Fibroblast of upper back skin (primary cell): ENCODE data around the gene PGBD4.
"Not testable (repeated sequence)": the region's sequence is repeated elsewhere in the genome, so short reads cannot be mapped to it uniquely, and the experiment has no call there.

Experiments
- DNase-seq: peaks from one replicate; pipeline ENCODE4 v3.0.0-alpha.2; 2013

PGBD4 gene

DNA sequence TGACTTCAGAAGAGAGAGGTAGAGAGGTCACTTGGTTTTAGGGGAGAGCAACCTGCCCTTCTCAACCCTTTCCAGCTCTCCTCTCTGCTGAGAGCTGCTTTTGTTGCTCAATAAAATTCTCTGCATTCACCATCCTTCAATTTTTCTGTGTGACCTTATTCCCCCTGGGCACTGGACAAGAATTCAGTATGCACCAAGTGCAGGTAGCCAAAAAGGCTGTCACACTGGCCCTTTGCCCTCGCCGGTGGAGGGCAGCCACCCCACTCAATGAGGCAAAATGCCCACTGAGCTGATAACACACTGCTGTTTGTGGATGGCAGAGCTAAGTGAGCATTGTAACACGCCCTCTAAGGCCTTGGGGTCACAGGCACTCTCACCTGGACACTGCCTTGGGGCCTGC is 12.9 kb downstream of the PGBD4 start:
- DNase-seq = no peak

DNA sequence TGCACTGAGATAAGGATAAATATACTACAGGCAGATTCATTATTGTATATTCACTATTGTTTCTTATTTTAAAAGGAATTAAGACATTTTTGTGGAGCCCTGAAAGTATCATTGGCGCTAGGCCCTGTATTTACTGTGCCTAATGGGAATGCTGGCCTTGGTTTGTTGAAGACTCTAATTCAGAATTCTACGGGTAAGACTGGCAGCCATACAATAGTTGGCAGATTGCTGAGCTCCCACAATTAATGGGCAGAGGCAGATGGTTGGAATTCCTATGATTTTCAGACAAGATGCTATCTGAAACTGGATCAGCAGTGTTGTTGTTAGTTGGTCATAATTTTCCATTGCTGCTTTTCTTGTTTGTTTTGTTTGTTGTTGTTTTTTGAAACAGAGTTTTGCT is 14.7 kb downstream of the PGBD4 start:
- DNase-seq = no peak

DNA sequence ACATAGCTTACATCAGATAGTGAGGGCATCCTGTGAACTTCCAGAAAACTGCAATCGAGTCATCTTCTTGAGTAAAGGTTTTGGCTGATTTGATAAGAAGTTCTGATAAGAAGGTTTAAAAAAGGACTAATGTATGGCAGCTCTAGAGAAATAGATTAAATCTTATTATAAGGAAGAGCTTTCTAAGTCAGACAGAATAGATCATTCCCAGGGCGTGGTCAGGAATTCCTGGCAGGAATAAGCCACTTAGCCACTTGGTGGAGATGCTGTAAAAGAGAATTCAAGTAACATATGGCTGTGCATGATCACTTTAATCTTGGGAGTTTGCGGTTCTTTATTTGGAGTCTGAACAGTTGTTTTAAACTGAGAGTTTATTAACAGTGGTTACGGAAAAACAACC is 17.4 kb downstream of the PGBD4 start:
- peak; percentile 40 for DNase-seq

DNA sequence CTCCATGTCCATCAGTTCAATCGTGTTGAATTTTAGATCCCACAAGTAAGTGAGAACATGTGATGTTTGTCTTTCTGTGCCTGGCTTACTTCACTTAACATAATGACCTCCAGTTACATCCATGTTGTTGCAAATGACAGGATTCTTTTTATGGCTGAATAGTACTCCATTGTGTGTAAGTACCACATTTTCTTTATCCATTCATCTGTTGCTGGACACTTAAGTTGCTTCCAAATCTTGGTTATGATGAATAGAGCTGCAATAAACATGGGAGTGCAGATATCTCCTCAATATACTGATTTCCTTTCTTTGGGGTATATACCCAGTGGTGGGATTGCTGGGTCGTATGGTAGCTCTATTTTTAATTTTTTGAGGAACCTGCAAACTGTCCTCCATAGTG is 18.5 kb downstream of the PGBD4 start:
- DNase-seq = not testable (repeated sequence)

DNA sequence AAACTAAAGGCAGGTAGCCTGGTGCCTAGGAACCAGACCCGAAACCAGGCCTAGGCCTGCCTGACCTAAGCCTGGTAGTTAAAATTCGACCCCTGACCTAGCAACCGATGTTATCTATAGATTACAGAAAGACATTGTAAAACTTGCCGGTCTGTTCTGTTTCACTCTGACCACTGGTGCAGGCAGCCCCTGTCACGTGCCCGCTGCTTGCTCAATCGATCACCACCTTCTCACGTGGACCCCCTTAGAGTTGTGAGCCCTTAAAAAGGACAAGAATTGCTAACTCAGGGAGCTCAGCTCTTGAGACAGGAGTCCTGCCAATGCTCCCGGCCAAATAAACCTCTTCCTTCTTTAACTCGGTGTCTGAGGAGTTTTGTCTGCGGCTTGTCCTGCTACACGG is 19.9 kb downstream of the PGBD4 start:
- not testable (repeated sequence) for DNase-seq

DNA sequence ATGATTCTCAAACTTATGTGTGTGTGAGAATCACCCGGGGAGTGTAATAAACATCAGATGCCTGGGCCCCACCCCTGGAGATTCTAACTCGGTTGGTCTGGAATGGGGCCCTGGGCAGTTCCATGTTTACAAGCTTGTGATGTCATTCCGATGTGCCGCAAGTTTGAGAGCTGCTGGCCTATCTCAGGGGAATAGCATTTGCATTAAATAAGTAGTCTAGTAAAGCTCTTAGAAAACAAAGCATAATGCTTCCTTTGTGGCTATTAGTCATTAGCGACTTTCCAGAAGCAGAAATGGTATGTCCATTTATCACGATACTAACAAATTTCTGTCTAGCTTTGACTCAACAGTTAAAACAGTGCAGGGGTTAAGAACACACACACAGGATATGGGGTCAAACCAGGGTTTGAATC is 20.9 kb downstream of the PGBD4 start:
- DNase-seq = peak; percentile 76

DNA sequence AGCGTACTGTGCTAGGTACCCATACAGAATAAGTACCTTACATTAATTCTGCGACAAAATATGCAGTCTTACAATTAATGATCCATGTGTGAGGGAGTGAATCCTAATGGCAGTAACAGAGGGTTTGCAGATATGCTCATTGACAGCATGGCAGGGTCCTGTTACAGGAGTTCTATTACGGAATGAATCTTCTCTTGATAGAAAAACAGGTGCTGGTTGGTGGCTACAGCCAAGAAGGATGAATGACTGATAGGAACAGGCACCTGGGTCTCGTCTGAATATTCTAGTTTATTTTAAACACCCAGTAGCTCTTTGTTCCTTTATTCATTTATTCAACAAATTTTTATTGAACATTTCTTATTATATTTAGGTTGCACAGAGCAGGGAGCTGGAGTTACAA is 22.8 kb downstream of the PGBD4 start:
- DNase-seq = no peak

DNA sequence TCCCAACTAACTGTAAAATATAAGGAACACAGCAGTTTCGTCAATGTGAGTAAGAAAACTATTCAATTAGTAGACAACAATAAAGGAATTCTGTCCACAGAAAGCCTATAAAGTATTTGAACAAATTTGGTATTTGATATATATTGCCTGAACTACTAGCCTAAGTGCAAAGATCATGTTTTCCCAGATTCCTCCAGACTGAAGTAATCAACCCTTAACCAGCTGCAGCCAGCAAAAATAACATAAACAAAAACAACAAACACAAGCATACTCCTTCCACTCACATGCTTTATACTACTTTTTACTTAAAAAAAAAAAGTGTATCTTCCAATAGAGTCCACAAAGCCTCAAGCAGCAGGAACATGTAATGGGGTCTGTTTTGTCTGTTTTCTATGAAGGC is 24.1 kb downstream of the PGBD4 start:
- DNase-seq = no peak

DNA sequence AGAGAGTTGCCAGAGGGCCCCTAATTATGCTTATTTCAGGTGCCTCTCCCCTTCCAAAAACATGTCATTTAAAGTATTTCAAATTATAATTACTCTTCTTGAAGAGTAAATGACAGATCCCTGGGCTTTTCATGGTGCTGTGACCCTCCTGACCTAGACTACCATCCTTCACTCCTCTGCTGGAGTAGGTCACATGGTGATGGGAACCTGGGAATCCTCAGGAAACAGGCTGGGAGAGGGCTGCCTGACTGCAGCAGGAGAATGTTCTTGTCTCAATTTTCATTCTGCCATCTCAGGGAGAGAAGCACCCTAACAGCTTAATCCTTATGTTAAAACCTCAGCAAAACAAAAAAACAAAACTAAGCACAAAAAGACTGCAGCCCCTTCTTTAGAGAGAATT is 24.6 kb downstream of the PGBD4 start:
- no peak for DNase-seq

DNA sequence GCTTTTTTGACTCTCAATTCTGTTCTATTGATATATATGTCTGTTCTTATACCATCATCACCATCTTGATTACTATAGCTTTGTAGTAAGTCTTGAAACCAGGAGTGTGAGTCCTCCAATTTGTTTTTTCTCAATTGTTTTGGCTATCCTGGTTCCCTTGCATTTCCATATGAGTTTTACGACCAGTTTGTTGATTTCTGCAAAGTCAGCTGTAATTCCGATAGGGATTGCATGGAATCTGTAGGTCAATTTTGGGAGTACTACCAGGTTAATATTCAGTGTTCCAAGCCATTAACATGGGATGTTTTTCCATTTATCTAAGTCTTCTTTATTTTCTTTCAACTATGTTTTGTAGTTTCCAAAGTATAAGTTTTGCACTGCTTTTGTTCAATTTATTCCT is 27.0 kb downstream of the PGBD4 start:
- DNase-seq = no peak

DNA sequence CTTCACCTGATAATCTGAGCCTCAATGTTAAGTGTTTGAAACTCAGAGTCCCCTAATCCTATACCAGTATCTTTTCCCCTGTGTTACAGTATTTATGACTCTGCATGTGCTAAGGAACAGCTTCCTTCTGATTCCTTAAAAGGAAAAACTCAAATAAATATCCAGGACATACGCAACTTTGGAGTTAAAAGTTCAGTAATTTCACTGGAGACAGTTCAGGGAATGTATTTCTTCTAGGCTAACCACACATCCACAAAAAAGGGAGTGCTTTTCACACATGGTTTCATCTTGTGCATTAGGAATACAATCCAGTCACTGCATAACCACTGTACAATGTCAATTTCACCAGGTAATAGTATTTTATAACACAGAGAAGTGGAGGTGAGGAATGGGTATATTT is 31.0 kb downstream of the PGBD4 start:
- no peak for DNase-seq

DNA sequence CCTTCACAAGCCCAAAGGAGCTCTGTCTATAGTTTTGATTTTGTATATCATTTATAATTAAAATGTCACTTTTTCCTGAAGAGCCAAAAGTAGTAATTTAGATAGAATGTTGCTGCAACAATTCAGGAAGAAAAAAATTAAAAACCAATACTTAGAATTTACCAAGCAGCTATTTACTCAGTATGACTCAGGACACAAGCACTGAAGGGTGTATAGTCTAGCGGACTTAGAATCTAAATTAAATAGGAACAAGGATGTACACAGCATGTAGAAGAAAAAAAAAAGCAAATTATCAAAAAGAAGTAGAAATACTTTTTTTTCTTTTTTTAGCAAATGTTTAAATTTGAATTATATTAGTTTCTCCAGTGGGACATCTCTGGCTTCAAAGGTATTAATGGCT is 31.6 kb downstream of the PGBD4 start:
- DNase-seq = no peak

DNA sequence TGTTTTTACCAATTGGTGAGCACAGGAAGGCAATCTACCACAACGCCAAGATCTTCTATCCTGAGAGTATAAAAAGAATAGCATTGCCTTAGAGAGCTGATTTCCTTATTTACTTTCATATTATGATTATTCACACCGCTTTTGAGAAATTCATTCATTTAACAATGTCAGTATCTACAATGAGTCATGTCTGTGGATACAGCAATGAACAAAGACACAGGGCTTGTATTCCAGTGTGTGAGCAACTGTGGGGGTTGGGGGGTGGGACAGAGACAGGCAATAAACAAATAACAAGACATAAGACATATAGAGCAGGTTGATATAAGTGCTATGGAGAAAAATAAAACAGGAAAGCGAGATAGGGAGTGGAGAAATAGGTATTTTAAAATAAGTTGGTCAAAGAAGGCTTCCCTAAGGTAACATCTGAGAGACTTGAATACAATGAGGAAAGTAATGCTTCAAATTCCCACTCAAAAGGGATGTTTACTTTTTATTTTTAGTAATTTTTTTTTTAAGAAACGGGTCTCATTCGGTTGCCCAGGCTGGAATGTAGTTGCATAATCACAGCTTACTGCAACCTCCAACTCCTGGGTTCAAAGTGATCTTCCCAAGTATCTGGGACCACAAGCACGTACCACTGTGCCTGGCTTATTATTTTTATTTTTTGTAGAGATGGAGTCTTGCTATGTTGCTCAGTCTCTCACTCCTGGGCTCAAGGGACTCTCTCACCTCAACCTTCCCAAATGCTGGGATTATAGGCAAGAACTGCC is 45.7 kb downstream of the PGBD4 start:
- no peak for DNase-seq

DNA sequence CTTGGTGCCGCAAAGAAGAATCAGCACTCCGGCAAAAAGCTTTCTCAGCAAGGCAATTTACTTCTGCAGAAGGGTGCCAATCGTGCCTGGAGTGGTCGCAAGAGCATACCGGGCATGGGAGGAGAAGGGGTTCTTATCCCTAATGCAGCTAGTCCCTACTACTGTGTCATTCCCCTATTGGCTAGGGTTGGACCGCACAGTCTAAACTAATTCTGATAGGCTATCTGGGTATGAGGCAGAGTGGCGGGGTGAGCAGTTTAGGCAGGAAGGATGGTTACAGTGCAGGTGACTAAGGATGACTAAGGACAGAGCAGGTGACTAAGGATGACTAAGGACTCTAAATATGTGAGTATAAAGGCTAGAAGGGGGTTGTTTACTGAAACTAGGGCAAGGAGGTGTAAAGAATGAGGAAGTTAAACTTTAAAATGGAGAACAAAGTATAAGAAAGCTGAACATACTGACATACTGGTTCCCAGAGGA is 52.9 kb downstream of the PGBD4 start:
- no peak for DNase-seq

DNA sequence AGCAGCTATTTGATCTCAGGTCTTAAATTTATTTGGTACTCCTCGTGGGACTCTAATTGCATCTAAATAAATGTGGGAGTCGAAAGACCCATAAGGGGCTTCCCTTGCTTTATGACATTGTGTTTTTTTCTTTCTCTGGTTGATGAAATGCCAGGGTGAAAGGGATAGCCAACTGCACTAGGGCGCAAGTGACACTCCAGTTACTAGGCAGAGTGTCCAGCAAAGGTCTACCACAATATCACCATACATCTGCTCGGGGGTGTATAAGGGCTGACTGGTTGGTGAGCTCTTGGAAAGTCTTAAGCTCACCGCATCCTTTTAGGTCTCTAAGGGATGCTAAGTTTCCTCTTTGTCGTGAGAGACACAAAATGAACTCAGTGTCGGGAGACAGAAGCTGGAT is 54.0 kb downstream of the PGBD4 start:
- DNase-seq = no peak
